SU-DHL-6 (cell line): Measurements from ENCODE around the gene GZMM.

ENCODE experiments used
- CTCF ChIP-seq: fragments of 200-600 bp; sonication (generic); IDR thresholded peaks from one replicate; pipeline ENCODE4 v1.5.1; 2017; ENCODE audit warnings: antibody characterized with exemption, mild to moderate bottlenecking, low read length, moderate library complexity; ENCODE audit not compliant: insufficient read depth, poor library complexity, severe bottlenecking
- EZH2phosphoT487 ChIP-seq: fragments of 200-600 bp; sonication (generic), shearing (Covaris generic); conservative IDR thresholded peaks from 2 replicates; pipeline ENCODE4 v1.6.1; 2018; ENCODE audit warnings: mild to moderate bottlenecking, antibody characterized with exemption, low read length, moderate library complexity, mixed read lengths

GRCh38 chr19:507286-508203 lies 36.3 kb upstream of the GZMM start, which contains the start of gene TPGS1:
- TF ChIP-seq CTCF, result no peak
- TF ChIP-seq EZH2phosphoT487, result no peak
